HG03558 (cell line): ENCODE data around the gene MX2.
"Not testable (repeated sequence)": the region's sequence is repeated elsewhere in the genome, so short reads cannot be mapped to it uniquely, and the experiment has no call there.

ENCODE experiments used
- ATAC-seq: cut with Tn5 transposase; IDR thresholded peaks from one replicate; pipeline ENCODE4 v1.9.1; 2021; ENCODE audit warnings: moderate number of reproducible peaks; ENCODE audit not compliant: unreplicated experiment; ENCODE audit errors: extremely low read depth

MX2 gene

DNA sequence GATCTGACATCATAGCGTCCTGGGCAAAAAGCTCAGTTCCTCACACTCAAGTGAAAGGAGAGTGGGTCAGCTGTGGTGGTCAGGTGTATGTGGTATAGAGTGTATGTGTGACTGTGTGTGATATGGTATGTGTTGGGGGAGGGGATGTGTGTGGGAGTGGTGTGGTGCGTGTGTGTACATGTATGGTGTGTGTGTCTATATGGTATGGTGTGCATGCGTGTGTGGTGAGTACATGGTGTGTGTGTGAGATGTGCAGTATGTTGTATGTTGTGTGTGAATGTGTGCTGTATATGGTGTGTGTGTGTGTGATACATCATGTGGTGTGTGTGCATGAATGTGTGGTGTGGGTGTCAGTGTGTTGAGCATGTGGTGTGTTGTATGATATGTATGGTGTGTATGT is 24.3 kb upstream of the MX2 start:
- no peak for ATAC-seq

DNA sequence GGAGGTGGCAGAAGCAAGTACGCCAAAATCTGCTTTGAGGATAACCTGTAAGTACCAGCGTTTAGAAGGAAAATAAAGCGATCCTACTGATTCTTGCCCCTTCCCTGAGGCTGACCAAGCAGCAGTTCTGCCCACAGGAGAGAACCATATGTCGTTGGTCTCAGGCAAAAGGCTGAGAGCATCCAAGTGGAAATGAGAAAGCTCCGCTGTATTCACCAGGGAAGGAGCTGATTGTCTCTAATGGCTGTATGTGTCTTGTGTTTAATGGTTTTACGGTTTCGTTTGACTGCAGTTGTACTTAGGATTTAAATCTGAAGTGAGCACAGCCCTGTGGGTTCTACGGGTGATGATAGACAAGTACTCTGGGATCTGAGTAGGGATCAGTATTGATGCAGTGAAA is 23.4 kb upstream of the MX2 start:
- ATAC-seq = no peak

- no peak for ATAC-seq
Measured at GRCh38 chr21:41342035-41342434, 19.8 kb upstream of the MX2 start.

DNA sequence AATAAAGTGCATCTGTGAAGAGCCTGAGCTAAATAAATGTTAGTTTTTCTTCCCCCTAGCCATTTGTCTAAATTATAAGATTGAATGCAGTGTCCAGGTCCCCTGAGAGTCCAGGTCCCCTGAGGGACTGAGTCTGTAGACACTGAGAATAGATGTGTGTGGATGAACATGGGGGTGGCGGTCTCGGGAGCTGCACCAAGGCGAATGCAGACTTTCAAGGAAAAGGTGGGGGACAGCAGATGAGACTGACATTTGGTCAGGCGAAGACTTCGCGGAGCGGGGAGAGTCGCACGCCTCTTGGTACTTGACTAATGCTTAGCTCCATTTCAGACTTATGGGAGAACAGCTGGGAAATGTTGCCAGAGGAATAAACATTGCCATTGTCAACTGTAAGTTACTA is 17.7 kb upstream of the MX2 start:
- no peak for ATAC-seq

DNA sequence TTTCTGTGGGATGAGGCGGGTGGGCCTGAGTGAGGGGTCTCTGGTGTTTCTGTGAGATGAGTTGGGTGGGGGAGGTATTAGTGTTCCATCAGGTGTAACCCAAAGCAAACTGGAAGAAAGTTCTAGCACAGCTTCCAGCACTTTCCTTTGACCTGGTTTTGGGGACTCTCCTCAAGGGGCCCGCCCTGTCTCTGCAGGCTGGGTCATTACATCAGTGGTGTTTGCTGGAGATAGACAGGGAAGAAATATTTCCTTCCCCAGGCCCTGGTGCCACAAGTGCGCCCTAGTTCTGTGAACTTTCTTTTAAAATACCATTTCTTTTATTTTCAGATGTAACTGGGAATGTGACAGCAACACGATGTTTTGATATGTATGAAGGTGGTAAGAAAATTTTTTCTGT is 16.5 kb upstream of the MX2 start:
- no peak for ATAC-seq

DNA sequence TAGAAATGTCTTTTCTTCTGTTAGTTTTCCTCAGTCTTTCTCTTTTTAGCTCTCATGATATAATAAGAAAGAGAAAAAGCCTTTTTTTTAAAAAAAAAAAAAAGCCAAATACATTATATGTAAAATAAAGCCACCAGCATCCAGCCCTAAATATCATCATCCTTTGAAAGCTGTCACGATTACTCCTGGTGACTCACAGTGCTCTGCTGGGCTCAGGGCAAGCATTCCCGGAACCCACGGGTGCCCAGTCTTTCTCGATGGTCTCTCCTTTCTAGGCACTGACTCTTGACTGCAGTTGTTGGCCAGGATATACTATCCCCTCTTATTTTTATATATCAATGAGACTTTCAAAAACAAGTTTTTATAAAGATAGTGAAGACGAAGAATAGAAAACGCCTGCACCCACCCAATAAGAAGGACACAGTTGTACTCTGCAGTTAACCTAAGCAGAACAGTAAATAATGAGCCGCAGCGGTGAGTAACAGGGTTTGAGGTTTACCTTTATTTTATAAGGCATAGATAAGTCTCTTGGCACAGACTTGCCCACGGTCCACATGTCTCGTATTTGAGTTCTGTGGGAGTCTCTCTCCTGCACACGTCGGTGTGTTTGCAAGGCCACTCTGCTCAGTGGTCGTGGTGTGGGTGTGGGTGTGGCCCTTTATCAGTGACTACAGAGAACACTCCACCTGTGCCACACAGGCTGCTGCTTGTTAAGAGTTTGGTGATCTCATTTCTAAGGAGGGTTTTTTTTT is 15.7 kb upstream of the MX2 start:
- ATAC-seq = no peak

DNA sequence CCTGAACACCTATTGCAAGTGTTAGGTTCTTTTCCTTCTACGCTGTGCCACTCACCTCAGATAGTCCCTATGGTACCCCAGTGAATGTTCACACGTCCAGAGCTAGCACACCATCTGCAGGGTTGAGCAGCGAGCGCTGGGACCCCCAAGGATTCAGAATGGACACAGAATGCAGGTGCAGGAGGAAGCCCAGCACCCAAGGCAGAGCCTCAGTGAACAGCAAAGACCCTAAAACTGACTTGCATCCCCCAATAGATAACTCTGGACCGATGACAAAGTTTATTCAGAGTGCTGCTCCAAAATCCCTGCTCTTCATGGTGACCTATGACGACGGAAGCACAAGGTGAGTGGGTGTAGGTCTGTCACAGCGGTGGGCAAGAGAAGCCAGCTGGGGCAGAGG is 15.1 kb upstream of the MX2 start:
- no peak for ATAC-seq

- no peak for ATAC-seq
Measured at GRCh38 chr21:41348434-41348833, 13.4 kb upstream of the MX2 start.

GRCh38 chr21:41349126-41349525 is 12.7 kb upstream of the MX2 start:
- ATAC-seq = no peak

- no peak for ATAC-seq
Measured at GRCh38 chr21:41349619-41350390, 12.0 kb upstream of the MX2 start.

DNA sequence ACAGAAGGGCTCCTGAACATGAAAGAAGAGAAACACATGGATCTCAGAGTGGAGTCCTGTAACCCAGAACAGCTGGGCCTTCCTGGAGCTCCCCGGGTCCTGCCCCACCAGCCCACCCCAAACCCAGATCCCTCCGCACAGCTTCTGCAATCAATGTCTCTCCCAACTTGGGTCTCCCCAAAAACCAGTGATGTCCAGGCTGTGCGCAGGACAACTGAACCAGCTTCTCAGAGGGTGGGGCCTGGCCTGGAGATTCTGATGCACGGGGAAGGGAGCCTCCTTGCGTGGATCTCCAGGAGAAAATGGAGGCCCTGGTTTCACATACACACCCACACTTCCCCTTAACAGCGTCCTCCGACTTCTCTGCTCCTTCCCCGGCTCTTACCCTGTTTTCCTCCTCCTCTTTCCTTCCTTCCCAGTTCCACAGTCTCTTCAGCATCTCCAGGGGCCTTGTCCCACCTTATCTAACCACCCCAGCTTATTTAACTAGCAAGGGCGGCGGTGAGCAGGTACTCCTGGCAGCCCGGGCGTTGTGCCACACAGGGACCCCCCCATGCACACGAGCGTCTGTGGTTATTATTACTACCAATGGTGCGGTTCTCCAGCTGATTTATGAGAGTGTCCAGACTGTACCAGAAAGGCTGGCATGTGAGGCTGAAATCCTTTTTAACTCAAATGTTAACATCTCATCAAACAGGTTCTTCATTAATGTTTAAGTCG is 11.2 kb upstream of the MX2 start:
- ATAC-seq = no peak

- ATAC-seq = no peak
Measured at GRCh38 chr21:41357546-41357945, 4.3 kb upstream of the MX2 start.

DNA sequence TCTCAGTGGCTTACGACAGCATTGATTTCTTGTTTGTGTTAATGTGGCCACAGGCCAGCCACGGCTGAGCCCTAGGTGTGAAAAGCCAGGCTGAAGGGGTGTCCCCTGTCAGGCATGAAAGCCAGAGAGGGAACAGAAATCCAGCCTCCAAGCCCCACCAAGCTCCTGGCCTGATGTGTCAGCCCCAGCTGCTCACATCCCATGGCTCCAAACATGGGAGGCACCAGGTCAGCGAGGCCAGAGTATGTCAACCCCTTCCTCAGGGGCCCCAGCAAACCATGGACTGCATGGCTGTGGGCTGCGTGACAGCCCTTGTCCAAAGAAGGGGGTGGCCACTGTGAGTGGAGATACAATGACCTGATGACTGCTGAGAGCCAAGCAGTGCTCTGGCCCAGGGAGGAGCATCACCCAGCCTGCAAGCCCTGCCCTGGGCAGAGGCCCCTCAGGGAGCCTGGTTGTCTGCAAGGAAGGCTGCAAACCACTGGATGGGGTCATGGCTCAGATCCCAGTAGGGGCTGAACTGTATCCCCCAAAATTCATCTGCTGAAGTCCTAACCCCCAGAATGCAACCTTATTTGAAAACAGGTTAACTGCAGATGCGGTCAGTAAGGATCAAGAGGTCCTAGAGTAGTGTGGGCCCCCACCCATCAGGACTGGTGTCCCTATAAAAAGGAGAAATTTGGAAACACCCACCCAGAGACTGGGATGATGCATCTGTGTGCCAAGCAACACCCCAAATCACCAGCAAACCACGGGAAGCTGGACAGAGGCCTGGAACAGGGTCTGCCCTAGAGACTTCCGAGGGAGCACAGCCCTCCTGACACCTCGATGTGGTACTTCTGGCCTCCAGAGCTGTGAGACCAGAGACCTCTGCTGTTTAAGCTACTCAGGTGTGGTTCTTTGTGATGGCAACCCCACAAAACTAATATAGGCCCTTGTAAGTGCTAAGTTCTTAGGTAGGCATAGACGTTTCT is 3.3 kb upstream of the MX2 start:
- ATAC-seq = no peak

- no peak for ATAC-seq
Measured at GRCh38 chr21:41359286-41359685, 2.5 kb upstream of the MX2 start.

DNA sequence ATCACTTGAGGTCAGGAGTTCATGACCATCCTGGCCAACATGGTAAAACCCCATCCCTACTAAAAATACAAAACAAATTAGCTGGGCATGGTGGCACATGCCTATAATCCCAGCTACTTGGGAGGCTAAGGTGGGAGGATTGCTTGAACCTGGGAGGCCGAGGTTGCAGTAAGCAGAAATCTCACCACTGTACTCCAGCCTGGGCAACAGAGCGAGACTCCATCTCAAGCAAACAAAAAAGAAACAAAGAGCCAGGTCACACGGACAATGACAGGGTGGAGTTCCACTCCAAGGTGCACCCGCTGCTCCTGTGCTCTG is 2.1 kb upstream of the MX2 start:
- not testable (repeated sequence) for ATAC-seq

DNA sequence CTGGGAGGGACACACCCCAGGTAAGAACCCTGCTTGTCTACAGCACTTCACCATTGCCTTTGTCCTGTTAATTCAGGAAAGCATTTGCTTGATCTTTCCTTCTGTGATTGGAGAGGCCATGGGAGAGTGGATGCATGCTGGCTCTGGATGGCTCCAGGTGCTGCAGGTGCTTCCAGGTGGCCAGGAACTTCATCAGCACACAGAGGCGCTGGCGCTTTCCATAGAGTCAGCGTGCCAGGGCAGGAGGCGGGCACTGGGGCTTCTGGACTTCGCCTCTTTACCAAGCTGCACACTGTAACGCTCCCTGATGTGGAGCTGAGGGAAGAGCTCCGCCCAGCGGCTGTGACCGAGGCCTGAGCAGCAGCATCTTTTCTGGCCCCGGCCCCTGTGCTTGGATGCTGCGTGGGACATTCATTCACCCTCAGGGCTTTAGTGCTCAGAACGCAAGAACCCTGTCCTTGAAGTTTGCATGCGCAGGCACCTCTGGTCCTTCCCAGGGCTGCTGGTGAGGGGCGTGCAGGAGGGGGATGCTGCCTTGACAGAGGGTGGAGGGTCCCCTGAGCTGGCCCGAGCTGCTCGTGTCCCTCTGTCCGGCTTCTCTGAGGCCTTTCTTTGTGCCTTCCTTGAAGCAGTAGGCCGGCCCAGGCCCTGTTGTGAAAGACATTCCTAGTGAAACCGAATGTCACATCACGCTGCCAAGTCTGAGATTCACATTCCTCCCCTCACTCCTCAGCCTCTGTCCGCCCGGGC is 1.6 kb upstream of the MX2 start:
- ATAC-seq = no peak

- ATAC-seq = no peak
Measured at GRCh38 chr21:41361053-41361785, 608 bp upstream of the MX2 start.

DNA sequence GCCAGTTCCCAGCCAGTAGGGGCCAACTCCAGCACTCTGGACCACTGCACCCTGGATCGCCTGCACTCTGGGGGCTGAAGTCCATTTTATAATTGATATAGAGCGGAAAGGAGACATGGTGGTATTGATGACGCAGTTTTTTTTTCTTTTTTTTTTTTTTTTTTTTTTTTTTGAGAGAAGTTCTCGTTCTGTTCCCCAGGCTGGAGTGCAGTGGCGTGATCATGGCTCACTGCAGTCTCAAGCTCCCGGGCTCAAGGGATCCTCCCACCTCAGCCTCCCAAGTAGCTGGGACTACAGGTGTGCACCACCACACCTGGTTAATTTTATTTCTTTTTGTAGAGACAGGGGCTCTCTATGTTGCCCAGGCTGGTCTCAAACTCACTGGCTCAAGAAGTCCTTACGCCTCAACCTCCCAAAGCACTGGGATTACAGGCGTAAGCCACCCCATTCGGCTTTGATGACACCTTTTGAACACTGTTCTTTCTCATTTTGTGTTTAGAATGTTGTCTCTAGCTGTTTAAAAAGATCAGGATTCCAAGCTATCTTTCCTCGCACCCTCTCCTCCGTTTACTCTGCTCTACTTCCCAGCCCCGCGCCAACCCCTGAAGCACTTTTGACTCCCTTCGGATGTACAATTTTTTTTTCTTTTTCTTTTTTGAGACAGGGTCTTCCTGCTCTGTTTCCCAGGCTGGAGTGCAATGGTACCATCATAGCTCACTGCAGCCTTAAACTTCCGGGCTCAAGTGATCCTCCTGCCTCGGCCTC is 960 bp downstream of the MX2 start:
- no peak for ATAC-seq
